Skeletal muscle tissue (tissue), 4 donors: ENCODE data around the gene PLGRKT. TPM values are rescaled to one million over a fixed set of nuclear protein-coding genes. Genes with fewer than 3 reads are reported as not detected.

Source experiments
- H3K27ac ChIP-seq: one replicate; pipeline ENCODE4 v1.7.0; 2013; ENCODE audit warnings: mild to moderate bottlenecking, low read depth, low read length, inconsistent platforms
- H3K27me3 ChIP-seq, 3 donors: one replicate each; pipeline ENCODE4 v1.7.0; 2013; ENCODE audit warnings: low read length in 3 of 3; ENCODE audit not compliant: control insufficient read depth in 3 of 3, insufficient read depth in 3 of 3
- H3K36me3 ChIP-seq, 3 donors: one replicate each; pipeline ENCODE4 v1.7.0; 2013; ENCODE audit warnings: low read length in 3 of 3; ENCODE audit not compliant: control insufficient read depth in 3 of 3, insufficient read depth in 3 of 3
- H3K4me1 ChIP-seq, 3 donors: one replicate each; pipeline ENCODE4 v1.7.0; 2013; ENCODE audit warnings: low read length in 3 of 3, mild to moderate bottlenecking in 3 of 3; ENCODE audit not compliant: control insufficient read depth in 3 of 3, insufficient read depth in 3 of 3
- H3K4me3 ChIP-seq, 3 donors: one replicate each; pipeline ENCODE4 v1.7.0; 2013; ENCODE audit warnings: low read length in 3 of 3
- H3K9ac ChIP-seq, 3 donors: one replicate each; pipeline ENCODE4 v1.7.0; 2013; ENCODE audit warnings: low read length in 3 of 3, mild to moderate bottlenecking in 3 of 3, moderate library complexity in 2 of 3, low read depth in 1 of 3
- H3K9me3 ChIP-seq, 3 donors: one replicate each; pipeline ENCODE4 v1.7.0; 2013; ENCODE audit warnings: low read length in 3 of 3; ENCODE audit not compliant: control insufficient read depth in 3 of 3
- total RNA-seq: library from RNA; depleted of rRNA; stranded (reverse); fragments of >200 nt; gene quantifications from one replicate; pipeline ENCODE4 v1.2.3, GENCODE V29; 2014
- donor health status: Osteomylitis.

The PLGRKT gene
- total RNA-seq, 1 donor from 2014 or later: 15.1 TPM

- Histone ChIP-seq H3K27ac (no peak overlapping the region), H3K4me3 (no peak overlapping the region), H3K4me1 (peaks cover 4 to 15% (median 15%) of the 10 kb centered on the region in 3 donors), H3K27me3 (no peaks in the 10 kb centered on the region), H3K36me3 (peaks cover 0 to 6% (median 4%) of the 10 kb centered on the region in 3 donors), H3K9ac (no peak overlapping the region), H3K9me3 (no peaks in the 10 kb centered on the region)
These were observed 15.9 kb upstream of the PLGRKT start for GRCh38 chr9:5453673-5454072.

- H3K27ac ChIP-seq: no peak overlapping the region
- H3K4me3 ChIP-seq: no peak overlapping the region
These were observed 15.3 kb upstream of the PLGRKT start for GRCh38 chr9:5453004-5453403.

GRCh38 chr9:5452286-5452609 is 14.5 kb upstream of the PLGRKT start:
- Histone ChIP-seq H3K4me3 (no peak overlapping the region), H3K27me3 (no peaks in the 10 kb centered on the region), H3K4me1 (peaks cover 4 to 15% (median 15%) of the 10 kb centered on the region in 3 donors), H3K27ac (no peak overlapping the region), H3K36me3 (peaks cover 0 to 3% (median under 1%) of the 10 kb centered on the region in 3 donors), H3K9me3 (no peaks in the 10 kb centered on the region), H3K9ac (no peak overlapping the region)

More at GRCh38 chr9:5453004-5453403, 15.3 kb upstream of the PLGRKT start:
- peaks cover 0 to 4% (median 3%) of the 10 kb centered on the region in 3 donors for H3K36me3 ChIP-seq
- no peak overlapping the region for H3K9ac ChIP-seq
- H3K27me3 ChIP-seq: no peaks in the 10 kb centered on the region
- no peaks in the 10 kb centered on the region for H3K9me3 ChIP-seq
- H3K4me1 ChIP-seq: peaks cover 4 to 15% (median 15%) of the 10 kb centered on the region in 3 donors

DNA sequence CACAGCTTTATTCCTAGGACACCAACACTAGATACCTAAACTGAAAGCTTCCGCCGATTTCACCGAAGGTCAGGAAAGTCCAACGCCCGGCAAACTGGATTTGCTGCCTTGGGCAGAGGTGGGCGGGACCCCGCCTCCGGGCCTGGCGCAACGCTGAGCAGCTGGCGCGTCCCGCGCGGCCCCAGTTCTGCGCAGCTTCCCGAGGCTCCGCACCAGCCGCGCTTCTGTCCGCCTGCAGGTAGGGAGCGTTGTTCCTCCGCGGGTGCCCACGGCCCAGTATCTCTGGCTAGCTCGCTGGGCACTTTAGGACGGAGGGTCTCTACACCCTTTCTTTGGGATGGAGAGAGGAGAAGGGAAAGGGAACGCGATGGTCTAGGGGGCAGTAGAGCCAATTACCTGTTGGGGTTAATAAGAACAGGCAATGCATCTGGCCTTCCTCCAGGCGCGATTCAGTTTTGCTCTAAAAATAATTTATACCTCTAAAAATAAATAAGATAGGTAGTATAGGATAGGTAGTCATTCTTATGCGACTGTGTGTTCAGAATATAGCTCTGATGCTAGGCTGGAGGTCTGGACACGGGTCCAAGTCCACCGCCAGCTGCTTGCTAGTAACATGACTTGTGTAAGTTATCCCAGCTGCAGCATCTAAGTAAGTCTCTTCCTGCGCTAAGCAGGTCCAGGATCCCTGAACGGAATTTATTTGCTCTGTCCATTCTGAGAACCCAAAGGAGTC is 12.8 kb upstream of the PLGRKT start, which contains the start of gene CD274:
Gene CD274, plus strand, starts transcription at position 184 of the 733 bp plus-strand sequence. CDS start 5,572 bp downstream, outside the sequence.
- Histone ChIP-seq H3K4me1 (peaks cover 4 to 15% (median 12%) of the 10 kb centered on the region in 3 donors), H3K36me3 (no peaks in the 10 kb centered on the region), H3K27me3 (no peaks in the 10 kb centered on the region), H3K4me3 (peak within 1 kb of the TSS; percentile 81 to 97 (median 87)), H3K9ac (peak within 1 kb of the TSS; percentile 75 to 88 (median 81)), H3K9me3 (no peaks in the 10 kb centered on the region), H3K27ac (peak within 1 kb of the TSS; percentile 82)

DNA sequence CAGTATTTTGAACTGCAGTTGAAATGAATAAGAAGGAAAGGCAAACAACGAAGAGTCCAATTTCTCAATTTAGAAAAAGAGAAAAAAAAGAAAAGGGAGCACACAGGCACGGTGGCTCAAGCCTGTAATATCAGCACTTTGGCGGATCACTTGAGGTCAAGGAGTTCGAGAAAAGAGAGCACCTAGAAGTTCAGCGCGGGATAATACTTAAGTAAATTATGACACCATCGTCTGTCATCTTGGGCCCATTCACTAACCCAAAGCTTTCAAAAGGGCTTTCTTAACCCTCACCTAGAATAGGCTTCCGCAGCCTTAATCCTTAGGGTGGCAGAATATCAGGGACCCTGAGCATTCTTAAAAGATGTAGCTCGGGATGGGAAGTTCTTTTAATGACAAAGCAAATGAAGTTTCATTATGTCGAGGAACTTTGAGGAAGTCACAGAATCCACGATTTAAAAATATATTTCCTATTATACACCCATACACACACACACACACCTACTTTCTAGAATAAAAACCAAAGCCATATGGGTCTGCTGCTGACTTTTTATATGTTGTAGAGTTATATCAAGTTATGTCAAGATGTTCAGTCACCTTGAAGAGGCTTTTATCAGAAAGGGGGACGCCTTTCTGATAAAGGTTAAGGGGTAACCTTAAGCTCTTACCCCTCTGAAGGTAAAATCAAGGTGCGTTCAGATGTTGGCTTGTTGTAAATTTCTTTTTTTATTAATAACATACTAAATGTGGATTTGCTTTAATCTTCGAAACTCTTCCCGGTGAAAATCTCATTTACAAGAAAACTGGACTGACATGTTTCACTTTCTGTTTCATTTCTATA is 12.0 kb upstream of the PLGRKT start:
- no peaks in the 10 kb centered on the region for H3K27me3 ChIP-seq
- no peaks in the 10 kb centered on the region for H3K9me3 ChIP-seq
- H3K4me1 ChIP-seq: peaks cover 4 to 15% (median 9%) of the 10 kb centered on the region in 3 donors
- peak overlapping the region; percentile 75 to 88 (median 81) for H3K9ac ChIP-seq
- H3K4me3 ChIP-seq: peak overlapping the region; percentile 81 to 97 (median 87)
- peak overlapping the region; percentile 82 for H3K27ac ChIP-seq
- no peaks in the 10 kb centered on the region for H3K36me3 ChIP-seq

DNA sequence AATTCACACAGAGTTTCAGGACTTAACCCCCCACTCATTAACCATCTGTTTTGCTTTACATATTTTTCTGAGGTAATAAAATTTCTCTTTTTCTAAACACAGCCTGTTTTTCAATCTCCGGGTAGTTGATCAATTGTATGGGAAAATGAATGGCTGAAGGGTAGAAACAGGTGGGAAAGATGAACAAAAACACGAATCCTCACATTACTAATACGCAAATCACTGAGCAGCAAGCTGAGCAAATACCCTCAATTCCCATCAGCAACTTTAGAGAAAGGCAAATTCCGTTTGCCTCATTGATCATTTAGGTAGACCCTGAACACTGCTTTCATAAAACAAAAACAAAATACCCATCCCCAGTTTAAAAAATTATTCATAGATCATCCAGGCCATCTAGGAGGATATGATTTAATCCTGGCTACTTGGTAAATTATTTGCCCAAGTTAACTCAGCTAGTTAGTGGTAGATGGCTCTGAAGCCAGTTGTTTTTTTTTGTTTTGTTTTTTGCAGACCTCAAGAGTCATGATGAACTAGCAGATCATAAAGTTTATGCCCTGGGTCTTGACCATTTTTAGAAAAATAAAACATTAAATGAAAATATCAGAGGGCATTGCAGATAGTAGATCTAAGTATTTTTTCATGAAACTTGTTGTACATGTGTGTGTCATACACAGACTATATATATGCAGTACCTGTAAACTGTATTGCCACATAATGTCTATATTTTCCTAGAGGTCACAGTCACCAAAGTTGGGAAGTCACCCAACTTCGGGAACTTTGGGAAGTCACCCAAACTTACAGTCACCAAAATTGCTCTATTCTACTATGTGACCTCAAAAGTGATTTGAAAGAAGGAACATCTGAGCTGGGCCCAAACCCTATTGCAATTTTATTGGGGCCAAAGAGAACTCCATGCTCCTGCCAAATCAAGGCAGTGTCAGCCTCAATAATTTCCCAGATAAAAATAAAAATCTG is 11.0 kb upstream of the PLGRKT start:
- Histone ChIP-seq H3K36me3 (no peaks in the 10 kb centered on the region), H3K4me1 (peaks cover 4 to 15% (median 9%) of the 10 kb centered on the region in 3 donors), H3K9ac (no peak overlapping the region), H3K4me3 (no peak overlapping the region), H3K9me3 (no peaks in the 10 kb centered on the region), H3K27me3 (no peaks in the 10 kb centered on the region), H3K27ac (peak overlapping the region; percentile 82)

DNA sequence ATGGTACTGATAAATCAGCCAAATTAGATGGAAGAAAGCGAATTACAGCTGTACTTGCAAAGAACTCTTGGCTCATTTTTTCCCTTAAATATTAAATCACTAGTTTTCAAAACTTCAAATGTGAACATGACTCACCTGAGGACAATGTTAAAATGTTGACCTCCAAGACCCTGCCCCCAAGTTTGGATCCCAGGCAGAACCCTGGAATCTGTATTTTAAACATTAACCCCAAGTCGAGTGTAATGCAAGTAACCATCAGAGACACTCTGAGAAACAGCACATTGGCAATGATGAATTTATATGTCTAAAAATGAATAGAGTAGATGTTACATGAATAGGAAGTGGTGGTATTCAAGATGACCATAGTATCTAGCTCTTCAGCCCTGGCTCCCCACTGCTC is 10.3 kb upstream of the PLGRKT start:
- peaks cover 4 to 15% (median 9%) of the 10 kb centered on the region in 3 donors for H3K4me1 ChIP-seq

GRCh38 chr9:5447337-5447736 is 9.6 kb upstream of the PLGRKT start:
- Histone ChIP-seq H3K27me3 (no peaks in the 10 kb centered on the region), H3K9me3 (no peaks in the 10 kb centered on the region), H3K4me1 (peaks cover 4 to 12% (median 9%) of the 10 kb centered on the region in 3 donors), H3K36me3 (no peaks in the 10 kb centered on the region), H3K27ac (no peak overlapping the region), H3K9ac (no peak overlapping the region), H3K4me3 (no peak overlapping the region)

More for the DNA sequence above, 10.3 kb upstream of the PLGRKT start:
- no peak overlapping the region for H3K9ac ChIP-seq
- no peaks in the 10 kb centered on the region for H3K27me3 ChIP-seq
- H3K9me3 ChIP-seq: no peaks in the 10 kb centered on the region
- no peak overlapping the region for H3K27ac ChIP-seq
- no peaks in the 10 kb centered on the region for H3K36me3 ChIP-seq
- H3K4me3 ChIP-seq: no peak overlapping the region

- Histone ChIP-seq H3K36me3 (no peaks in the 10 kb centered on the region), H3K4me1 (peaks cover 4 to 11% (median 10%) of the 10 kb centered on the region in 3 donors), H3K27ac (no peak overlapping the region), H3K4me3 (no peak overlapping the region), H3K9ac (no peak overlapping the region), H3K9me3 (no peaks in the 10 kb centered on the region), H3K27me3 (no peaks in the 10 kb centered on the region)
These were observed 8.9 kb upstream of the PLGRKT start for GRCh38 chr9:5446451-5447236.
